KOPT-K1 (cell line): ENCODE results near the gene ABCD3.

Source experiments
- H3K27ac ChIP-seq: fragments of 200-600 bp; sonication (generic); 2 replicates; pipeline ENCODE4 v1.5.1; 2016; ENCODE audit warnings: antibody characterized with exemption, mild to moderate bottlenecking, low read depth, low read length; ENCODE audit not compliant: poor library complexity, severe bottlenecking
- H3K36me3 ChIP-seq: fragments of 200-600 bp; sonication (generic); 2 replicates; pipeline ENCODE4 v1.5.1; 2017; ENCODE audit warnings: antibody characterized with exemption, mild to moderate bottlenecking, low read length, moderate library complexity; ENCODE audit not compliant: insufficient read depth
- H3K9me3 ChIP-seq: fragments of 200-600 bp; sonication (generic); 2 replicates; pipeline ENCODE4 v1.5.1; 2017; ENCODE audit warnings: antibody characterized with exemption, low read length, mild to moderate bottlenecking; ENCODE audit not compliant: insufficient read depth, poor library complexity, severe bottlenecking

Gene ABCD3

DNA sequence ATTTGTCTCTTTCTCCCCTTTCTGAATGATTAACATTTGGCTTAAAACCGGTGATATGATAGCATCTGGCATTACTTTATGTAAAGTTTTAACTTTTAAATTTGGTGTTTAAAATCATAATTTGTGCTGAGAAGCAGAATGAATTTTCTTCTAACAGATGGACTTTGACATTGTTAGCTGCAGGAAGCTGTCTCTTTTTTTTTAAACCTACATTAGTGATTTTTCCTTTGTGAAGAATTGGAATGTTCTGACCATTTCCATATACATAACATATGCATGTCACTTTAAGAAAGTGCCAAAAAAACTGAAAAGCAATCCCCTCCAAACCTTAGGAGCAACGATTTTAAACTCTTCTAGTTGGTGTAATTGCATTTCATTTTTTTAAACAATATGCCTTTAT lies 101.2 kb downstream of the ABCD3 start:
- H3K9me3 ChIP-seq = no peaks in the 10 kb centered on the region
- H3K36me3 ChIP-seq = peaks cover 42% of the 10 kb centered on the region
- no peak overlapping the region for H3K27ac ChIP-seq

DNA sequence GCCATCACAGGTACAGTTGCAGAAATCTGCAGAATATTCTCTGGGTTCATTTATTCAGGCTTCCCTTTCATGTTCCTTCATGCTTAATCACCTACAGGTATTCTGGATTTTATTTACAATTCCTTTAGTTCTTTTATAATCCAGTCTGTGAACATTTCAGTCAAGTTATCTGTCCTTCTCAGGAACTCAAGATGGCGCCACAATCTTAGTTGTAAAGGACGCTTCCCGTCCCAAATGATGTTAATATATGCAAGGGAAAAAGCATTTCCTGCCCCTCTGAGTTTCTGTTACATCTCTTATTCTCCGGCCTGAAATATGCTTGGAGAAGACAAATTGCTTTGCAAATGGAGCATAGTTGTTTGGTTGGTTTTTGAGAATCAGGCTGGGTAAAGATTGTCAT lies 104.1 kb downstream of the ABCD3 start:
- Histone ChIP-seq H3K9me3 (no peaks in the 10 kb centered on the region), H3K27ac (no peak overlapping the region), H3K36me3 (peaks cover 19% of the 10 kb centered on the region; the same call in 1 of the 2 replicates)

DNA sequence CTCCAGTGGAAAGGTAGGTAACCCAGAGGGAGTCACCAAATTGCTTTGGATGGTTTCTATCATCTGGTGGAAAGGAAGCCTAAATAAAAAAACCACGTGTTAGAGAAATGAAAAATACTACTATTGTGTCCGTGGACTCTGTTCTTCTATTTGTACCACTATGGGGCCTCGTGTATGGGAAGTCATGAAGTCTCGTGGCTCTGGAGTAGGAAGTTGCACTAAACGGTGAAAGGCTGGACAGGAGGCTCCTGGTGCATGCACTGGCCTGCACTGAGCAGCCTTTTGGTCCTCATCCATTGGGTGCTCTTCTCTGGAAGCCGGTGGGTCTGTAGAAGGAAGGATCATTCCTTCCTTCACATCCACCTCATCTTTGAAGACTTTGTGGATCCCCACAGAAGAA lies 106.3 kb downstream of the ABCD3 start:
- H3K27ac ChIP-seq = no peak overlapping the region
- no peaks in the 10 kb centered on the region; the same call in 1 of the 2 replicates for H3K36me3 ChIP-seq
- no peaks in the 10 kb centered on the region for H3K9me3 ChIP-seq

DNA sequence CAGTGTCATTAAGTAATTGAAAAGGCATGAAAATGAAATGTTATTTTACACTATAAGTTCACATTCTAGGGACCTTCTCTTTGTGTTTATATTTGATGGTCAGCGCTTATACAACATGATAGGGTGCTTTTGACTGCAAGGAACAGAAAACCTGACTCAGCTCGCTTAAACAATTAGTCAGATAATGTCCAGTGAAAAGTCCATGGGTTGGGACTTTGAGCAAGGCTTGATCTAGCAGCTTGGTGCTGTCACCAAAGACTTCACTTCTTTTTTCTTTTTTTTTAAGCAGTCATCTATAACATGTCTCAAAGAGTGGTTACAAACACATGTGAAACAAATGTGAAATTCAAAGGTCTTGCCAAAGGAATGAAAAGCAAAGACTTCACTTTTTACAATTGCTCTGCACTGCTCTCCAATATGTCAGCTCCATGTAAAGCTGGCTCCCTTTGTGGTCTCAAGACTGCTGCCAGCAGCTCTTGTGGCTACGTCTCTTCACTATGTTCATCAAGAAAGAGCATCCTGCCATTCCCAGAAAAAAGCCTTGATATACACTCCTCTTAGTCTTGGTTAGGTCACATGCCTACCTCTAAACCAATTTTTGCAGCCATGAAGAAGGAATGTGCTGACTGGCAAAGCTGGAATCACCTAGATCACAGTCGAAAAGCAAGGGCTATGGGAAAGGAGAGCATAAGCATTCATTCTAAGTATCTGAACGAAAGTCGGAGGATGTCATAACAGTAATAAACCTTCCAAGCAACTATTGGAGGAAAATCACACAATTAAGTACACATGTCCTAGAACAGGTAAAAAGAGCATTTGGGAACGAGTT lies 108.2 kb downstream of the ABCD3 start:
- Histone ChIP-seq H3K27ac (no peak overlapping the region), H3K9me3 (no peaks in the 10 kb centered on the region), H3K36me3 (no peaks in the 10 kb centered on the region)

DNA sequence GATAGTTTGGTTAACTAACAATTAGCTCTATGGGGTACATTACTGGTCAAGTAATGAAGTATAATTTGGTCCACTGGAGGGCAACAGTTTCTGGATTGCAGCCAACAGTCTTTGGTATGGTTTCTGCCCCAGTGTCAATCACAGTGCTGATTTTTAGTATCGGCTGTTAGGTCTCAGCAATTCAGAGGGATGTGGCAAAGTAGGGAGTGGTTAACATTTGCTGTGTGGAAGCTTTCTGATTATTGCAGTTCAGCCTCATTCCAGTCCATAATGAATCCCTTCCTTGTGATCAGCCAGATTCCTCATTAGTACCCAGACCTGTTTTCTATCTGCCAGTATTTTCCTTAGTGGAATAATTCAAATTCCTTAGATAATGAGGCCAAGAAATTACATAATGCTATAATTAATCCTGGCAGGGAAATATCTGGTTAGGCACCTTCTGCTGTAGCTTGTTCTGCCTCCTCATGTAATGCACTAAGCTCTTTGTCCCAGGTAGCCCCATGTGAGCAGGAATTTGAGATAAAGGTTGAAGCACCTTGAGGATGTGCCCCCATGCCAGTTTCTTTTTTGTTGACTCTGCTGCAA lies 109.3 kb downstream of the ABCD3 start:
- no peak overlapping the region for H3K27ac ChIP-seq
- H3K9me3 ChIP-seq = no peaks in the 10 kb centered on the region
- H3K36me3 ChIP-seq = no peaks in the 10 kb centered on the region

DNA sequence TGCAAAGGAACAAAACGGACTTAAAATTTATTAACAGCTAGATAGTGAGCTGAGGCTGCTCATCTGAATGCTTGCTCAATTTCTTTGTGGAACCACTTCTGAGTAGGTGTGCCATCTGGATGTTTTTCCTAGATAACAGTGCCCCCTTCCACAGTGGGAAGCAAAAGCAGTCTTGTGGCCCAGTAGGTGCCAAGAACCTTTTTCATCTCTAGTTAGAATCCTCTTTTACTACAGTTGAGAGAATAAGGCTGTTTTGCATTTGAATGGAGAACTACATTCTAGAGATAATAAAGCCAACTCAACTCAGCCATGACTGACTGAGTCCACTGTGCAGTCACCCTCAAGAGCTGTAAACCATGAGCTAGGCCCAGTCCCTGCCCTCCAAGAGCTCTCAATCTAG lies 110.1 kb downstream of the ABCD3 start:
- no peaks in the 10 kb centered on the region for H3K36me3 ChIP-seq
- H3K9me3 ChIP-seq = no peaks in the 10 kb centered on the region
- no peak overlapping the region for H3K27ac ChIP-seq

DNA sequence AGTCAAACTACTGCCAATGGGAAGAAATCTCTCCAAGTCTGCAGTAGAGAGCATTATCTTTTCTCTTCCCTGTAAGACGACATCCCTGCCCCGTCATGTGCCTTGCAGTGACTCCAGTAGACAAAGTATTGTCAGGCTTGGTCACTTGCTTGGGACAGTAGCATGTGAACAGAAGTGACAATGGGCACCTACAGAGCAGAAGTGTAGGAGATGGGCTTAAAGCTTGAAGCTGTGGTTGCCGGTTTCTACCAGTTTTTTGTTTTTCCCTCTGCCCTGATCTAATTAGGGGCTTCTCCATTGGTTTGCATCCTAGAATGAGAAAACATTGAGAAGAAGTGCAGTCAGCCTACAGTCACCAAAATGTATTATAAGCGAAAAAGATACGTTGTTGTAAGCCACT lies 110.6 kb downstream of the ABCD3 start:
- Histone ChIP-seq H3K36me3 (no peaks in the 10 kb centered on the region), H3K27ac (no peak overlapping the region), H3K9me3 (no peaks in the 10 kb centered on the region)

DNA sequence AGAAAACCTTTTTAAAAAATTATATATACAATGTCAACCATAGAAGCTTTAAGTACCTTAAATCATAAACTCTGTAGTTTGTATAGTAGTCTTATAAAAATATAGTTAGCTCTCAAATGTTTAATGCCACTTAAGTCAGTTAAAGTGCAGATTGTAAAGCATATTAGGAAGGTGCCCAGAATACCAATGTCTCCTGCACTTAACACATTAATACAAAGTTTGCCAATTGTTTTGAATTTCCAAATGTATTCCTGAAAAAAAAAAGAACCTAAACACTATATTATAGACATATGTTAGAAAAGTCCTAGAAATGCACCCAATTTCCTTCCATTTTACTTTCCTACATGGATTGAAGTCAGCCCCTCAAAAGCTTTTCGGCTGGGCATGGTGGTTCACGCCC lies 111.2 kb downstream of the ABCD3 start:
- no peaks in the 10 kb centered on the region for H3K36me3 ChIP-seq
- no peak overlapping the region for H3K27ac ChIP-seq

DNA sequence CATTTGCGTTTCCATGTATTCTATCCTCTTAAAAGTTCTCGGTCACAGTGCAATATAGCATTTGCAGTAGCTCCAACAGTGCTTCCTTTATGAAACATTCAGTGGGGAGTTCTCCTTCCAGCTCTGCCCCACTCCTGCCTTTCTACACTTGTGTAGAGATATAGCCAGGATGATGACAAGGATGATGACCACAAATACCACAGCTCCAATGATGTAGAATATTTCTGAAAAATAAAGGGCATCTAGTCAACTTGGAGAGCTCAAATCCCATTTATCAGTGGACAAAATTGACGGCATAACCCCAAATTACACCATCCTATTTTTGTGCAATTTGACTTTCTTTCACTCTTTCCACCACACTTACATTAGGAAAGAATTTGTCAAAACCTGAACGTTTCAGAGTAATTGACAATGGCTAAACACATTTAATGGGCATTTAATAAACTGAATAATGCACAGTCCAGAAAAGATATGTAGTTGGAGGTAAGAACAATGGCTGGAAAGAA lies 112.2 kb downstream of the ABCD3 start:
- H3K9me3 ChIP-seq = no peaks in the 10 kb centered on the region
- H3K27ac ChIP-seq = no peak overlapping the region
- H3K36me3 ChIP-seq = no peaks in the 10 kb centered on the region

More for the DNA sequence above, 111.2 kb downstream of the ABCD3 start:
- no peaks in the 10 kb centered on the region for H3K9me3 ChIP-seq

DNA sequence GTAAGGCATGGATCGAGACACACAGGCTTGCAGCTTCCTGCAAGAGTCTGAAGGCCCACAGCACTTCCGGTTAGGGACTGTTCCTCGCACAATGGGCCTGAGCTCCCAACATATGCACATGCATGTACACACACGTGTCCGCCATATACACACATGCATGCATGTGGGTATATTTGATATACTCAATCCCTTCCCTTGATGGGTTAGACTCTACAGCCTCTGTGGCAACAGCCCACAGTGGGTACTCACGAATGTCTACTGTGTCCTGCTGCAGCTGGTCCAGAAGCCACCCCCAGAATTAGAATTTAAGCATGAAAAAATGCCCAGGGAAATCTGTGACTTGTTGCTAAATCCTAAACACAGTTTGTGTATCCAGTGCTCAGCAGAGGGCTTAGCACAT lies 113.5 kb downstream of the ABCD3 start:
- Histone ChIP-seq H3K9me3 (no peaks in the 10 kb centered on the region), H3K36me3 (no peaks in the 10 kb centered on the region), H3K27ac (no peak overlapping the region)

DNA sequence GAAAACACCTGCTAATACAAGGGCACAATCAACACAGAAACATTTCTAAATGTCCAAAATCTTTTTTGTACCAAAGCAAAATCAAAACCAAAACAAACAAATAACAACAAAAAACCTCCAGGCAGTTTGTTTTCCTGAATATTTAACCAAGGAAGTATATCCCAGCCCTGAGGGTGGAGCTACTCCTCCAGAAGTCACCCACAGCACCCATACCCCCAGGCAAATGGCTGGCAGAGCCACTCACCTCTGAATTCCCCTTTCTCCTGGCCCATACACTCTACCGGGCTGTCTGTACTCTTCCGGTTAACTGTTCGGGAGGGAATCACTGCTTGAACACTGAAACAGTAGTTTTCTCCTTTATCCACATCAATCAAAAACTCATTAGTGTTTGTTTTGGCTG lies 113.9 kb downstream of the ABCD3 start:
- H3K9me3 ChIP-seq = no peaks in the 10 kb centered on the region
- H3K36me3 ChIP-seq = no peaks in the 10 kb centered on the region
- H3K27ac ChIP-seq = no peak overlapping the region

DNA sequence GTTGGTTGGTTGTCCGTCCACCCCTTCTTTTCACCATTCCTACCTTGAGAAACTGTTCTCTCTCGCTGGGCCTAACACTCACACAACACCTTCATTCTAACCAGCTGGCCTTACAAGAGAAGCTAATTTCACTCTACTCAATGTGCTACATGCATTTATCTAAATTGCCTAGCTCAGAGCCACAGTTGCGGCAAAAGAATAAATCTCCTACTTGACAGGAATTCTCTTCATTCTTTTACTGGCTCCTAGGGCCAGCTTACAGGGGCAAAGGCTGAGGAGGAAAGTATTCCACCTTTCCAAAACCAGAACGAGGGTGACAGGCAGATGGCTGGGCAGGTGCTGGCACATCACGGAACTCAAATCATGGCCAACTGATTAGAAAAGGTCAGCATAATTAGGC lies 116.9 kb downstream of the ABCD3 start:
- Histone ChIP-seq H3K9me3 (no peaks in the 10 kb centered on the region), H3K27ac (no peak overlapping the region), H3K36me3 (no peaks in the 10 kb centered on the region)

DNA sequence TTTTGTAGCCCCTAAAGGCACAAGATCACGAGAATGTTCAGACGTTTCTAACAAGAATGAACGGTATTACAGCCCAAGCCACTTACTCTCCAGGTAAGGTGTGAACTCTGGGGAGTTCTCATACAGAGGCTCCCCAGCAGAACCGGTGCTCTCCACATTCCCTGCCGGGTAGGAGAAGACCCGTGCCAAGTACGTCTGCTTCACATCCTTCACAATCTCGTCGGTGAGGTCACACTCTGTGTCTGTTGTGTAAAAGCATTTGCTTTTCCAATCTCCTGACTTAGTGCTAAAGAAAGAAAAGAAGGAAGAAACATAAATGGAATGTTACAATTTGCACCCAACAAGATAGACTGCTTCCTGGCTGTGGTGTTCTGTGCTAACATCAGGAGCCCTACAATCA lies 117.7 kb downstream of the ABCD3 start:
- H3K36me3 ChIP-seq = no peaks in the 10 kb centered on the region
- H3K9me3 ChIP-seq = no peaks in the 10 kb centered on the region
- no peak overlapping the region for H3K27ac ChIP-seq

DNA sequence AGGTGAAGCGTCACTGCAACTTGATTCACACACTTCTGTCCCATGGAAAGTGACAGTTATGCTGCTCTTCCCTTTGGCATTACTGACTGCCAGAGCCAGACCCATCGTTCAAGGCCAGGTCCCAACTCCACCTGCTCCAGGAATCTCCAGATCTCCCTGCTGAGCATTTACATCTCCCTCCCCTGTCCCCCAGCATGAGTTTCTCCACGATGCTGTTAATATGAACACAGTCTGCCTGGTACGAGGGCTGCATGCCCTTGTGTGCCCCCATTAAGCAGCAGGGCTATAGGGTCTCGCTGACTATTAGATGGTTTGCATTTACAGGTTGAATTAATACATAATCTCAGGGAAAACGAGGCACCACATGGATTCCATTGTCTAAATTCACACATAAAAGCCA lies 119.1 kb downstream of the ABCD3 start:
- Histone ChIP-seq H3K27ac (no peak overlapping the region), H3K9me3 (no peaks in the 10 kb centered on the region), H3K36me3 (no peaks in the 10 kb centered on the region)

DNA sequence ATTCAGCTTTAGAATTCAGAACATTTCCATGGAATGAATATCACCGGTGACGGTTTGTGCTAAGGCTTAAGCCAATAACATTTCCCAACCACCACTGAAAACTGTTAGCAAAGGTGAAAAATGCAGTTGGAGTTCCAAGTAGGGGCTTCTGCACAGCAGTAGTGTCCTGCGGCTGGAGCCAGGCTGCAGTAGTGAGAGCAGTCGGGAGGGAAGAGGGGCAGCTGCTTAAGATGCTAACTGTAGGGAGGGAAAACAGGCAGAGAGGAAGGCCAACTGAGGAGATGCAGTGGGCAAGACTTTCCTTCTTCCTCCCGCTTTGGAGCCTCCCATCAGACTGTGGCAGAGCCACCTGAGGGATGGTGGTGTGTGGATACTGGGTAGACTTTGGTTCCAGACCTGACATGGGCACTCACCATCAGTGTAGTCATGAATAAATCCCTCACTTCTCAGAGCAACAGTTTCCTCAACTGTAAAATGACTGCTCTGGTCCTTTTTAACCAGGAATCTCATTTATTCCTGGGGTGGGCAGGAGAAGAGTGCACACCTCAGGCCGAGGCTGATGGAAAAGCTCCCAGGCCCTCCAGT lies 120.1 kb downstream of the ABCD3 start:
- no peaks in the 10 kb centered on the region for H3K9me3 ChIP-seq
- no peak overlapping the region for H3K27ac ChIP-seq
- no peaks in the 10 kb centered on the region for H3K36me3 ChIP-seq
